ENCODE measurements around the gene ZMYND8.

GRCh38 chr20:47223896-47224295 is 132.6 kb downstream of the ZMYND8 start:
- TF ChIP-seq CTCF (IDR thresholded peaks at IDR 0.05) (no peak), POLR2A (IDR thresholded peaks at IDR 0.05; ENCODE audit: low read depth) (no peak), POLR2AphosphoS5 (IDR thresholded peaks at IDR 0.05) (no peak)
